H9 (cell line): ENCODE results near the gene MRAS. TPM values are rescaled to one million over a fixed set of nuclear protein-coding genes. Genes with fewer than 3 reads are reported as not detected.

Experiments used
- DNase-seq: peaks from one replicate; pipeline ENCODE4 v3.0.0-alpha.2; 2017
- H2AFZ ChIP-seq: one replicate; pipeline ENCODE4 v1.6.1; 2013; ENCODE audit warnings: mild to moderate bottlenecking, low read length, control low read depth, moderate library complexity
- H2AK5ac ChIP-seq: 2 replicates; pipeline ENCODE4 v1.6.1; 2013; ENCODE audit warnings: low read length, control low read depth, mixed read lengths; ENCODE audit not compliant: insufficient read length
- H2BK120ac ChIP-seq: one replicate; pipeline ENCODE4 v1.6.1; 2013; ENCODE audit warnings: low read depth, mild to moderate bottlenecking, low read length, control low read depth, inconsistent platforms; ENCODE audit not compliant: poor library complexity, severe bottlenecking
- H2BK12ac ChIP-seq: 2 replicates; pipeline ENCODE4 v1.6.1; 2013; ENCODE audit warnings: low read length, control low read depth, mixed read lengths, low read depth; ENCODE audit not compliant: insufficient read length
- H2BK15ac ChIP-seq: 2 replicates; pipeline ENCODE4 v1.6.1; 2013; ENCODE audit warnings: low read depth, low read length, control low read depth
- H2BK20ac ChIP-seq: one replicate; pipeline ENCODE4 v1.6.1; 2013; ENCODE audit warnings: low read depth, mild to moderate bottlenecking, low read length, control low read depth, inconsistent platforms; ENCODE audit not compliant: poor library complexity, severe bottlenecking
- H2BK5ac ChIP-seq: 2 replicates; pipeline ENCODE4 v1.6.1; 2013; ENCODE audit warnings: low read length, control low read depth, mixed read lengths; ENCODE audit not compliant: insufficient read length
- H3K14ac ChIP-seq: 2 replicates; pipeline ENCODE4 v1.6.1; 2013; ENCODE audit warnings: low read length, control low read depth; ENCODE audit not compliant: insufficient read depth
- H3K18ac ChIP-seq: 2 replicates; pipeline ENCODE4 v1.6.1; 2013; ENCODE audit warnings: low read depth, mild to moderate bottlenecking, mixed read lengths, low read length, control low read depth; ENCODE audit not compliant: insufficient read length
- H3K23ac ChIP-seq: 2 replicates; pipeline ENCODE4 v1.6.1; 2013; ENCODE audit warnings: low read length, control low read depth, mixed read lengths, low read depth; ENCODE audit not compliant: insufficient read length
- H3K23me2 ChIP-seq: 2 replicates; pipeline ENCODE4 v1.6.1; 2013; ENCODE audit warnings: low read depth, mild to moderate bottlenecking, mixed read lengths, low read length, control low read depth; ENCODE audit not compliant: insufficient read length, poor library complexity, severe bottlenecking
- H3K27ac ChIP-seq: 2 replicates; pipeline ENCODE4 v1.5.1; 2013; ENCODE audit warnings: low read length, control low read depth, mixed read lengths, low read depth; ENCODE audit not compliant: insufficient read length
- H3K27me3 ChIP-seq: 2 replicates; pipeline ENCODE4 v1.6.1; 2013; ENCODE audit warnings: low read length, control low read depth, inconsistent platforms; ENCODE audit not compliant: insufficient read depth
- H3K4ac ChIP-seq: 2 replicates; pipeline ENCODE4 v1.6.1; 2013; ENCODE audit warnings: low read depth, mild to moderate bottlenecking, control low read depth, inconsistent platforms, low read length, moderate library complexity
- H3K4me1 ChIP-seq: 2 replicates; pipeline ENCODE4 v1.6.1; 2013; ENCODE audit warnings: low read length, control low read depth, inconsistent platforms; ENCODE audit not compliant: insufficient read depth
- H3K4me2 ChIP-seq: 2 replicates; pipeline ENCODE4 v1.6.1; 2013; ENCODE audit warnings: low read length, control low read depth, mixed read lengths; ENCODE audit not compliant: insufficient read length, insufficient read depth
- H3K56ac ChIP-seq: 2 replicates; pipeline ENCODE4 v1.6.1; 2013; ENCODE audit warnings: low read depth, mild to moderate bottlenecking, mixed read lengths, low read length, control low read depth; ENCODE audit not compliant: insufficient read length
- H3K79me1 ChIP-seq: 2 replicates; pipeline ENCODE4 v1.6.1; 2013; ENCODE audit warnings: low read depth, mild to moderate bottlenecking, moderate library complexity, low read length, control low read depth, inconsistent platforms; ENCODE audit not compliant: insufficient read depth, poor library complexity, severe bottlenecking
- H3K79me2 ChIP-seq: 2 replicates; pipeline ENCODE4 v1.6.1; 2013; ENCODE audit warnings: low read length, control low read depth, inconsistent platforms; ENCODE audit not compliant: insufficient read depth
- H3K9ac ChIP-seq: 2 replicates; pipeline ENCODE4 v1.6.1; 2013; ENCODE audit warnings: low read length, control low read depth, mixed read lengths; ENCODE audit not compliant: insufficient read length; ENCODE audit errors: extremely low read depth
- H3K9me3 ChIP-seq: one replicate; pipeline ENCODE4 v1.6.1; 2013; ENCODE audit warnings: low read depth, low read length, inconsistent platforms; ENCODE audit not compliant: control insufficient read depth
- H3T11ph ChIP-seq: one replicate; pipeline ENCODE4 v1.6.1; 2013; ENCODE audit warnings: mild to moderate bottlenecking, low read length, control low read depth, inconsistent platforms
- H4K20me1 ChIP-seq: one replicate; pipeline ENCODE4 v1.6.1; 2013; ENCODE audit not compliant: control insufficient read depth, insufficient read length, insufficient read depth
- H4K5ac ChIP-seq: 2 replicates; pipeline ENCODE4 v1.6.1; 2013; ENCODE audit warnings: low read depth, mild to moderate bottlenecking, mixed read lengths, low read length, control low read depth; ENCODE audit not compliant: insufficient read length
- H4K8ac ChIP-seq: replicated peaks from 2 replicates; pipeline ENCODE4 v1.6.1; 2013; ENCODE audit warnings: low read length, control low read depth, mixed read lengths, low read depth; ENCODE audit not compliant: insufficient read length
- H4K91ac ChIP-seq: 2 replicates; pipeline ENCODE4 v1.6.1; 2013; ENCODE audit warnings: low read depth, mild to moderate bottlenecking, moderate library complexity, mixed read lengths, low read length, control low read depth; ENCODE audit not compliant: insufficient read length
- H3K27ac Mint-ChIP-seq, 3 experiments: 2 replicates in 2 of 3; 3 replicates in 1 of 3; pipeline ENCODE4 v1.8.0; 2020 to 2021; ENCODE audit warnings: mixed read lengths in 3 of 3, mild to moderate bottlenecking in 1 of 3, moderate library complexity in 1 of 3
- H3K27me3 Mint-ChIP-seq: 2 replicates; pipeline ENCODE4 v1.8.0; 2021; ENCODE audit warnings: low read depth, mild to moderate bottlenecking, moderate library complexity, mixed read lengths
- H3K36me3 Mint-ChIP-seq, 3 experiments: 2 replicates in 2 of 3; 3 replicates in 1 of 3; pipeline ENCODE4 v1.8.0; 2020 to 2021; ENCODE audit warnings: low read depth in 3 of 3, mixed read lengths in 3 of 3; ENCODE audit not compliant: insufficient read depth in 1 of 3
- H3K4me1 Mint-ChIP-seq, 2 experiments: 2 replicates each; pipeline ENCODE4 v1.8.0; 2020; ENCODE audit warnings: mixed read lengths in 2 of 2
- H3K4me3 Mint-ChIP-seq, 2 experiments: 2 replicates in 1 of 2; 3 replicates in 1 of 2; pipeline ENCODE4 v1.8.0; 2020 to 2021; ENCODE audit warnings: mild to moderate bottlenecking in 2 of 2, mixed read lengths in 2 of 2, moderate library complexity in 1 of 2
- H3K9me3 Mint-ChIP-seq, 2 experiments: 2 replicates in 1 of 2; 3 replicates in 1 of 2; pipeline ENCODE4 v1.8.0; 2020; ENCODE audit warnings: mild to moderate bottlenecking in 2 of 2, mixed read lengths in 2 of 2, moderate library complexity in 1 of 2
- CTCF ChIP-seq: fragments of 200-600 bp; sonication (generic); conservative IDR thresholded peaks from 3 replicates; pipeline ENCODE4 v1.8.0; 2021; ENCODE audit warnings: antibody characterized with exemption, mild to moderate bottlenecking
- WGBS: extraction: QIAGEN DNeasy Blood & Tissue Kit; methylation state at CpG from one replicate; pipeline ENCODE4 v1.1.7; 2013; ENCODE audit warnings: missing lambda C conversion rate, low lambda C conversion rate, mixed read lengths; ENCODE audit not compliant: insufficient read length; ENCODE audit errors: extremely low coverage; 5-methylcytosine and 5-hydroxymethylcytosine counted together
- total RNA-seq: library from RNA; stranded (reverse); gene quantifications from 2 replicates; pipeline ENCODE4 v1.2.1, GENCODE V29; 2021

MRAS gene
- total RNA-seq, 1 experiment from 2014 or later: 10.9 TPM

- no peak overlapping the region for H2AFZ ChIP-seq
- DNase-seq: no peak
- H4K91ac ChIP-seq: no peak overlapping the region
- no peak overlapping the region for H2BK120ac ChIP-seq
- H2AK5ac ChIP-seq: no peak overlapping the region
- no peak overlapping the region for H3K14ac ChIP-seq
- peak overlapping the region in 1 of 2 experiments; percentile 84; a peak in 3 of 5 replicates for H3K4me3 Mint-ChIP-seq
- peaks cover 9% of the 10 kb centered on the region for H3K23me2 ChIP-seq
- H3K18ac ChIP-seq: no peak overlapping the region
- H3K4me1 ChIP-seq: no peaks in the 10 kb centered on the region
- no peak overlapping the region for H2BK20ac ChIP-seq
- H3K23ac ChIP-seq: no peak overlapping the region
- H3K27me3 ChIP-seq: 0 out of 2 replicates have a peak, but pooled peaks cover 2% of the 10 kb centered on the region
- no peak overlapping the region; a peak in 1 of 7 replicates for H3K27ac Mint-ChIP-seq
- H3K4me2 ChIP-seq: no peak overlapping the region
- H4K20me1 ChIP-seq: no peaks in the 10 kb centered on the region
- H3K27ac ChIP-seq: no peak overlapping the region
- TF ChIP-seq CTCF: no peak
- H3K4me1 Mint-ChIP-seq: peaks cover 16 to 17% of the 10 kb centered on the region in 2 experiments
- no peak overlapping the region for H2BK12ac ChIP-seq
- no peak overlapping the region for H4K8ac ChIP-seq
- H3K56ac ChIP-seq: no peak overlapping the region
- no CpG with 5 or more reads among the region's 15 CpGs for WGBS
- no peak overlapping the region for H2BK15ac ChIP-seq
- no peak overlapping the region for H2BK5ac ChIP-seq
- H3K36me3 Mint-ChIP-seq: no peaks in the 10 kb centered on the region
- H3K9ac ChIP-seq: no peak overlapping the region
- H3K9me3 ChIP-seq: no peaks in the 10 kb centered on the region
- no peak overlapping the region for H4K5ac ChIP-seq
- H3T11ph ChIP-seq: no peak overlapping the region
- no peaks in the 10 kb centered on the region for H3K79me2 ChIP-seq
- H3K4ac ChIP-seq: no peak overlapping the region
- H3K9me3 Mint-ChIP-seq: peaks cover 0 to 2% of the 10 kb centered on the region in 2 experiments; a peak in 2 of 5 replicates
- H3K79me1 ChIP-seq: no peaks in the 10 kb centered on the region
- peaks cover 30% of the 10 kb centered on the region for H3K27me3 Mint-ChIP-seq
Measured at GRCh38 chr3:138349926-138350665, 1.7 kb downstream of the MRAS start.
